ENCODE data around the gene ALDH4A1. TPM values are rescaled to one million over a fixed set of nuclear protein-coding genes. Genes with fewer than 3 reads are reported as not detected.

The ALDH4A1 gene
- total RNA-seq, 1 donor = 28.6 TPM

GRCh38 chr1:18884727-18885126 lies 17.6 kb downstream of the ALDH4A1 start:
- Histone ChIP-seq H3K79me2 (ENCODE audit: insufficient read depth, low read length) (no peaks in the 10 kb centered on the region), H3K27me3 (ENCODE audit: insufficient read depth, low read length) (no peaks in the 10 kb centered on the region)
- TF ChIP-seq CTCF (IDR thresholded peaks at IDR 0.05; ENCODE audit: extremely low read depth, low read depth, low read length) = no peak

GRCh38 chr1:18884419-18884717 lies 18.0 kb downstream of the ALDH4A1 start:
- Histone ChIP-seq H2AFZ (ENCODE audit: low read length) (no peak overlapping the region), H3K9me3 (ENCODE audit: low read depth, low read length) (no peaks in the 10 kb centered on the region), H3K27ac (ENCODE audit: low read depth, low read length) (no peak overlapping the region), H3K4me1 (ENCODE audit: insufficient read depth, low read length) (peaks cover 33% of the 10 kb centered on the region), H3K4me2 (ENCODE audit: insufficient read depth, low read length) (no peak overlapping the region), H3K27me3 (ENCODE audit: insufficient read depth, low read length) (no peaks in the 10 kb centered on the region), H3K36me3 (ENCODE audit: insufficient read depth, low read length) (no peaks in the 10 kb centered on the region), H3K4me3 (ENCODE audit: insufficient read depth, low read length) (no peak overlapping the region), H4K20me1 (ENCODE audit: insufficient read depth, low read length) (peaks cover 9% of the 10 kb centered on the region), H3K79me2 (ENCODE audit: insufficient read depth, low read length) (no peaks in the 10 kb centered on the region)
- TF ChIP-seq CTCF (IDR thresholded peaks at IDR 0.05; ENCODE audit: extremely low read depth, low read depth, low read length) = no peak
- no peak for DNase-seq (ENCODE audit: insufficient read length, low spot score, missing footprints)

More at GRCh38 chr1:18884727-18885126, 17.6 kb downstream of the ALDH4A1 start:
- H3K4me1 ChIP-seq (ENCODE audit: insufficient read depth, low read length) = peaks cover 33% of the 10 kb centered on the region
- no peaks in the 10 kb centered on the region for H3K36me3 ChIP-seq (ENCODE audit: insufficient read depth, low read length)
- peak; percentile 69 for DNase-seq (ENCODE audit: insufficient read length, low spot score, missing footprints)
- no peaks in the 10 kb centered on the region for H3K9me3 ChIP-seq (ENCODE audit: low read depth, low read length)
- H4K20me1 ChIP-seq (ENCODE audit: insufficient read depth, low read length) = peaks cover 9% of the 10 kb centered on the region
- H3K4me3 ChIP-seq (ENCODE audit: insufficient read depth, low read length) = no peak overlapping the region
- no peak overlapping the region for H3K27ac ChIP-seq (ENCODE audit: low read depth, low read length)
- H3K4me2 ChIP-seq (ENCODE audit: insufficient read depth, low read length) = no peak overlapping the region
- no peak overlapping the region for H2AFZ ChIP-seq (ENCODE audit: low read length)

- DNase-seq (ENCODE audit: insufficient read length, low spot score, missing footprints) = peak; percentile 97
- TF ChIP-seq CTCF (IDR thresholded peaks at IDR 0.05; ENCODE audit: extremely low read depth, low read depth, low read length) = peak; percentile 98
- H3K36me3 ChIP-seq (ENCODE audit: insufficient read depth, low read length) = no peaks in the 10 kb centered on the region
- H3K9me3 ChIP-seq (ENCODE audit: low read depth, low read length) = no peaks in the 10 kb centered on the region
- peaks cover 33% of the 10 kb centered on the region for H3K4me1 ChIP-seq (ENCODE audit: insufficient read depth, low read length)
- H3K4me3 ChIP-seq (ENCODE audit: insufficient read depth, low read length) = no peak overlapping the region
- H2AFZ ChIP-seq (ENCODE audit: low read length) = no peak overlapping the region
- no peaks in the 10 kb centered on the region for H3K27me3 ChIP-seq (ENCODE audit: insufficient read depth, low read length)
- no peaks in the 10 kb centered on the region for H3K79me2 ChIP-seq (ENCODE audit: insufficient read depth, low read length)
- H3K27ac ChIP-seq (ENCODE audit: low read depth, low read length) = peak overlapping the region; percentile 71
- peaks cover 9% of the 10 kb centered on the region for H4K20me1 ChIP-seq (ENCODE audit: insufficient read depth, low read length)
- peak overlapping the region; percentile 32 for H3K4me2 ChIP-seq (ENCODE audit: insufficient read depth, low read length)
Measured at GRCh38 chr1:18883636-18884418, 18.5 kb downstream of the ALDH4A1 start.

DNA sequence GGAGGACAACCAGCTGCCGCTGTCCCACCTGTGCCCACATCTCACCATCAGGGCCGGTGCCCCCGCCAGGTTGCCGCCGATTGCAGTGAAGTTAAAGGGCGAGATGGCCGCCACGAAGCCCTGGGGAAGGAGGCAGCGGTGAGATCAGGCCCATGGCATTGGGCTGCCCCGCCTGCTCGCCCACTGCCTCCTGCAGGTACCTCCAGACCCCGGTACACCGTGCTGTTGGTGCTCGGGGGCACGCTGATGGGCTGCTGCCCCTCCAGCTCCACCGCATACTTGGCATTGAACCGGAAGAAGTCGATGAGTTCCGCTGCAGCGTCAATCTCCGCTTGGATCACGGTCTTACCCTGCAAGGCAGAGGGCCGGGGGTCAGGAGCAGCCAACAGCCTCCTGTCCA lies 19.3 kb downstream of the ALDH4A1 start:
- Histone ChIP-seq H2AFZ (ENCODE audit: low read length) (no peak overlapping the region), H3K79me2 (ENCODE audit: insufficient read depth, low read length) (no peaks in the 10 kb centered on the region)

More for the DNA sequence above, 19.3 kb downstream of the ALDH4A1 start:
- no peaks in the 10 kb centered on the region for H3K27me3 ChIP-seq (ENCODE audit: insufficient read depth, low read length)
- no peak for TF ChIP-seq CTCF (IDR thresholded peaks at IDR 0.05; ENCODE audit: extremely low read depth, low read depth, low read length)
- no peak overlapping the region for H3K4me3 ChIP-seq (ENCODE audit: insufficient read depth, low read length)
- no peak overlapping the region for H3K27ac ChIP-seq (ENCODE audit: low read depth, low read length)
- H3K4me1 ChIP-seq (ENCODE audit: insufficient read depth, low read length) = peaks cover 33% of the 10 kb centered on the region
- peak; percentile 23 for DNase-seq (ENCODE audit: insufficient read length, low spot score, missing footprints)
- no peaks in the 10 kb centered on the region for H3K9me3 ChIP-seq (ENCODE audit: low read depth, low read length)
- no peak overlapping the region for H3K4me2 ChIP-seq (ENCODE audit: insufficient read depth, low read length)
- peaks cover 9% of the 10 kb centered on the region for H4K20me1 ChIP-seq (ENCODE audit: insufficient read depth, low read length)
- H3K36me3 ChIP-seq (ENCODE audit: insufficient read depth, low read length) = no peaks in the 10 kb centered on the region

Data from osteoblast (primary cell).